HG03108 (cell line): ENCODE data around the gene MYDGF.
"Not testable (repeated sequence)": the region's sequence is repeated elsewhere in the genome, so short reads cannot be mapped to it uniquely, and the experiment has no call there.

Experiments used
- ATAC-seq: cut with Tn5 transposase; IDR thresholded peaks from one replicate; pipeline ENCODE4 v1.9.1; 2021; ENCODE audit warnings: moderate library complexity; ENCODE audit not compliant: unreplicated experiment

MYDGF gene

GRCh38 chr19:4669723-4670480, at the start of gene MYDGF:
TSS of gene MYDGF (minus strand) at chr19:4670342. CDS start at chr19:4670334, 8 bp downstream.
- peak; percentile 84 for ATAC-seq

- ATAC-seq = no peak
These were observed 49.3 kb upstream of the MYDGF start for GRCh38 chr19:4719499-4719866.

GRCh38 chr19:4717966-4718701, 48.0 kb upstream of the MYDGF start:
- no peak for ATAC-seq

- ATAC-seq = no peak
These were observed 47.2 kb upstream of the MYDGF start for GRCh38 chr19:4717191-4717965.

GRCh38 chr19:4715529-4716221, 45.5 kb upstream of the MYDGF start:
- no peak for ATAC-seq

- ATAC-seq = not testable (repeated sequence)
These were observed 45.0 kb upstream of the MYDGF start for GRCh38 chr19:4715178-4715528.

GRCh38 chr19:4714016-4714415, 43.9 kb upstream of the MYDGF start:
- ATAC-seq = no peak

GRCh38 chr19:4713384-4713951, 43.3 kb upstream of the MYDGF start:
- ATAC-seq = no peak

- no peak for ATAC-seq
These were observed 42.6 kb upstream of the MYDGF start for GRCh38 chr19:4712771-4713170.

- ATAC-seq = no peak
These were observed 41.1 kb upstream of the MYDGF start for GRCh38 chr19:4711211-4711610.

- ATAC-seq = no peak
These were observed 40.1 kb upstream of the MYDGF start for GRCh38 chr19:4710281-4710600.

- ATAC-seq = no peak
These were observed 39.5 kb upstream of the MYDGF start for GRCh38 chr19:4709440-4710280.

GRCh38 chr19:4707956-4708650, 38.0 kb upstream of the MYDGF start:
- ATAC-seq = no peak

- ATAC-seq = no peak
These were observed 37.2 kb upstream of the MYDGF start for GRCh38 chr19:4707322-4707721.

- no peak for ATAC-seq
These were observed 35.4 kb upstream of the MYDGF start for GRCh38 chr19:4705413-4706131.

- ATAC-seq = no peak
These were observed 34.2 kb upstream of the MYDGF start for GRCh38 chr19:4704317-4704673.

- no peak for ATAC-seq
These were observed 33.7 kb upstream of the MYDGF start for GRCh38 chr19:4703671-4704316.

- ATAC-seq = no peak
These were observed 32.6 kb upstream of the MYDGF start for GRCh38 chr19:4702764-4703163.
